ENCODE data around the gene YTHDF1.
"Not testable (repeated sequence)": the region's sequence is repeated elsewhere in the genome, so short reads cannot be mapped to it uniquely, and the experiment has no call there.

YTHDF1 gene

DNA sequence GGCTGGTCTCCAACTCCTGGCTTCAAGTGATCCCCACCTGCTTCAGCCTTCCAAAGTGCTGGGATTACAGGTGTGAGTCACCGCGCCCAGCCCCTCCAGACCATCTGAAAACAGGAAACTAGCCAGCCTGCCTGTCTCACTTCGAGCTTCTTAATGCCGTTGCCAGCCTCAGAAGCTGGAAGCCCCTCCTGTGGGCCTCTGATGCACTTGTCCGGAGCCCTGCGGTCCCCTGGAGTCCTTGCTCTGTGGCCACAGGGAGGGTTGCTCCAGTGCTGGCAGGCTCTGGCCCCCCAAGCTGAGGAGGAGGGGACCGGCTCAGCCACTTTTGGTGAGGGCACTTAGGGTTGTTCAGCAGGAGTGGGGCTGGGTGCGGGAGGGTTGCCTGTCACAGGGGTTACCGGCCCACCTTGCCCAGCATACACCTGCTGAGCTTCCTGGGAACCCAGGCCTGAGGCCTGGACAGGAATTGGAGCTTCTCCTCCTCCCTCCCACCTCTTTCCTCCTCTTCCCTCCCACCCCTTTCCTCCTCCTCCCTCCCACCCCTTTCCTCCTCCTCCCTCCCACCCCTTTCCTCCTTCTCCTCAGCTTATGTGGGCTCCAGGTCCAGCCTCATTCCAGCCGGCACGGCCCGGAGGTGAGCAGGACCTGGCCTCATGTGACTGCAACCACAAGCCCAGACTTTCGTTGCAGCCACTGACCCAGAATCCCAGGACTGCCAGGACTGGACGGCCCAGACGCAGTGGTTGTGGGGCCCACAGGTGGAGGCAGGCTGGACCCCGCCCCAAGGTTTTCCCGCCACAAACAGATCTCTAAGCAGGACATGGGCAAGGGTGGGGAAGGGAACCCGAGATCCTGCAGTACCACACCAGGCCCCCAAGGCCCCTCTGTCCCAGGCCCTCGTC is 10.4 kb upstream of the YTHDF1 start:
- no peak for DNase-seq

DNA sequence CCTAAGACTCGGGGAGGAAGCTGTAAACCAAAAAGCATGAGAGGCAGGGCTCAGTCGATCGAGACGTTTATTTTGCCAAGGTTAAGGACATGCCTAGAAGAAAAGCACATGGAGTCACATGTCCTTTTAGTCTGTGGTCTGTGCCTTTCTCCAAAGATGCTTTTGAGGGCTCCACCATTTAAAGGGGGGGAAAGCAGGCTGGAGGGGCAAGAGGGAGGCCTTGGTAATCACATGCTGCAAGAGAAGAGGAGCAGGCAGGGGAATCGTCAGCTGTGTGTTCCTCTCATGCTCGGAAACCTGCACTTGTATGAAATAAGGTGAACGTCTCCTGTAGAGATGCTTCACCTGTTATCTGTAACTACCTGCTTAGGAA is 9.1 kb upstream of the YTHDF1 start:
- no peak for DNase-seq

DNA sequence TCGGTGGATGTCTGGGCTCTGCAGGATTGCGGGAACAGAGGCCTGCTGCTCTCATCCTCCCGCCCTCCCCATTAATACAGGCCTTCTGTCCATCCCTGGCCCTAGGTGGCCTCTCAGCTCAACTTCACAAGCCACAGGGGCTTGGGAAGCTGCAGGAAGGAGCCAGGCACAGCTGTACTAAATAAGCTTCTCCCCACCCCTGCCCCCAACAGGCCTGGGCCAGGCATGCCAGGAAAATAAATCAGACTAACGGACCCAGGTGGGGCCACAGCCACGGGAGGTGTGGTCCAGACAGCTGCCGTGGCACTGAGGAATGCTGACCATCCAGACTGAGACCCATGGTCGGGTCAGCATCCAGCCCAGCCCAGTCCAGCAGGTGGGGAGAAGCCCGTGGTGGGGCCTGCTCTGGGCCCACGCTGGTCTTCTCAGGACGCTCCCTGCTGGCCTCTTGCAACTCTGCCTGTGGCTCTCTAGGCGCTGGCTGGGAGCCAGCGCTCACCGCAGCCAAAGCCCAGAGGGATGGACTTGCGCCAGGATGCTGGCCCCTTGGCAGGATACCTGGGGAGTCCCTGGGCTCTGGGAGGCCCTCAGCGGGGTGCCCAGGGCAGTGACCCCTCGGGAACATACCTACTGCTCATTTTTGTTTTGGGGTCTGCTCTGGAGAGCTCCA is 8.6 kb upstream of the YTHDF1 start:
- no peak for DNase-seq

DNA sequence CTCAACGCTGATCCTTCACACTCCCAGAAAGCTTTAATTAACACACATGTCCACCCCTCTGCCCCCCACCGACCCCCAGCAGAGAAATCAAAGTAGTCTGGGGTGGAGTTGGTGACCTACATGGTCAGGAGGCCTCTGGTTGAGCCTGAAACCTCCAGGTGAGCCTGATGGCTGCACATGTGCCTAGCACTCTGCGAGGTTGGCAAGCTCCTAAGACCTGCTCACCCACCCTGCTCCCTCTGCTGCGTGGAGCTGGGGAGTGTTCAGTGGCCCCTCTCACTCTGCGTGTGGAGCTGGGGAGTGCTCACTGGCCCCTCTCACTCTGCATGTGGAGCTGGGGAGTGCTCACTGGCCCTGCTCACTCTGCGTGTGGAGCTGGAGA is 7.9 kb upstream of the YTHDF1 start:
- DNase-seq: no peak

DNA sequence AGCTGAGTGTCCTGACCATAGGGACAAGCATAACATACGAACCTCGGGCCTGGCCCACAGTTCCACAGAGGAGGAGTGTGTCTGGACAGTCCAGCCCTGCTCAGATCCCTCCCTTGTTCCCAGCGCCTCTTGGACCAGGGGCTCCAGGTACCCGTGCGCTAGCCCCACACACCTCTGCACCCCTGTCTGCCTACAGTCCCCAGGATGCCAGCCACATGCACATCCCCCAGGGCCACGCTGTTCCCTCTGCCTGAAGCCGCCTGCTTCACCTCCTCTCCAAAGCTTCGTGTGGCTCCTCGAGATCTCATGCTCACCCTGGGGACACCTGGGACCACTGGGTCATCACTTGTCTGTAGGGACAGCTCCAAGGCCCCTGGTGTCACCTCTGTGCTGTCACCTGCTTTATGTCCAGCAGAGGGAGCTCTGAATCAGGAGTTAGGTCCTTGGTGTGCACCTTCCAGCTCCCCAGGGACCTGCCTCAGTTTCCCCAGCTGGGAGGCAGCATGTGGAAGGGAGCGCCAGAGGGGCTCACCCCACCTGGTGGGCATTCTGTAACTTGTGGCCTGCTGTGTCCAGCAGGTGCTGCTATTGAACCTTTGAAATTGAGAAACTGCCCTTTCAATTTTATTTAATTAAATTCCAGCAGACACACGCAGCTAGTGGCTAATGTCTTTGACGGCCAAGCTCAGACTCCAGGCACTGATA is 7.3 kb upstream of the YTHDF1 start:
- DNase-seq: peak; percentile 43

DNA sequence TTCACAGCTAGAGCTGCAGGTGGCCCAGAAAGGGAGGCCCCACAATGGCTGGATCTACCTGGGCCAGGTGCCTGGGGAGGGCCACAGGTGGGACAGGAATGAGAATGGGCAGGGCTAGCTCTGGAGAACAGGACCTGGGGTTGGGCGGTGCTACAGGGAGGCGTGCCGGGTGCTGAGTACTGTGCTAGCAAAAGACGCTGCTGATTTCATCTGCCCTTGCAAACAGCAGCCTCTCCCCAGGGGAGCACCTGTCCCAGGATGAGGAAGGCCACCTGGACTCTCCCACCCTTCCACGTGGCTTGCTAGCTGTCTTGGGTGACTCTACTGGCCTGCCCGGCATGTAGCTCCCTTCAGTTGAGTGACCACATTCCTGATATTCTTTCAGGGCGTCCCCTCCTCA is 6.6 kb upstream of the YTHDF1 start:
- no peak for DNase-seq

DNA sequence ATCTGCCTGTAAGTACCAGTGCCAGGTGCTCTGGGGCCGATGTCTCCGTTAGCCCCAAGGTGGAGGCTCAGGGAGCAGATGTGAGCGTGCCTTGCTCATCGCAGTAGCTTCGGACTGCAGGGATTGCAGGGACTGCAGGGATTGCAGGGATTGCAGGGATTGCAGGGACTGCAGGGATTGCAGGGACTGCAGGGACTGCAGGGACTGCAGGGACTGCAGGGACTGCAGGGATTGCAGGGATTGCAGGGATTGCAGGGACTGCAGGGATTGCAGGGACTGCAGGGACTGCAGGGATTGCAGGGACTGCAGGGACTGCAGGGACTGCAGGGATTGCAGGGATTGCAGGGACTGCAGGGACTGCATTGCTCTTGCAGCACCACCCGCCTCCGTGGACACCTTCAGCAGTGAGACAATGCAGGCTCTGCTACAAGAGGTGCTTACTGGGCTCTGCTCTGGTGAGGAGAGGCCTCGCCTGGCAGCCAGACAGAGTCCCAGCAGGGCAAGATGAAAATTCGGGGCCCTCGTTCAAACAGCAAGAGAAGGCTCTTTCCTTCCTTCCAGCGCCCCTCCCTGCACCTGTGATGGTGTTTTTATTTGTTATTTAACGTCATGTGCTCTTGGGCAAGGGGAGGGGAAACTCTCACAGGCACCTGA is 5.6 kb upstream of the YTHDF1 start:
- DNase-seq: not testable (repeated sequence)

DNA sequence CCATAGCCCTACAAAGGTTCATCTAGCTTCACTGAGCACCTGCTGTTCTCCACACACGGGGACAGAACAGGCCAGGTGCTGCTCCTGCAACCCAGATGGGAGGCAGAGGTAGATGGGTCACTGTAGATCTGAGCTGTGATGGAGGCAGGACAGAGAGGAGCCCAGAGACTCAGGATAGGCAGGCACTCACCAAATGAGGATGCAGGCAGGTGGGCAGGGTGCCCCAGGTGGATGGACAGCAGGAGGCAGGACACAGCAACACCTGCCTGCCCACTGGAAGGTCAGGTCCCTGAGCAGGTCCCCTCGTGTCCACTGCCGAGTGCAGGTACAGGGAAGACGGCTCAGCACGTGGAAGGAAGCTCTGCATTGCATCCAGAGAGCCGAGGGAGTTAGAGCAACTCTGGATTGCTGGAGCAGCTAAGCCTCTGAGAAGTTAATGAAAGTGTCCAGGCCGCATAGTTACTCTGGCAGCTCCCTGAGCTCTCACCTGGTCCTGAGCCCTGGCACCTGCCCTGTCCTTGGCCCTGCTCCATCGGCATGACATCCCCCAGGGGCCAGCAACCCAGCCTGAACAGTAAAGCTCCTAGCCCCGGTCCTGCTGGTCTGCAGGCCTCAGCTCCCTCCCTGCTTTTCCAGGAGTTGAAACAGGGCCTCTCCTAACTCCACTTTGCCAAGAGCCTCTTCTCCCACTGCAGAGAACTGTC is 4.9 kb upstream of the YTHDF1 start:
- no peak for DNase-seq

DNA sequence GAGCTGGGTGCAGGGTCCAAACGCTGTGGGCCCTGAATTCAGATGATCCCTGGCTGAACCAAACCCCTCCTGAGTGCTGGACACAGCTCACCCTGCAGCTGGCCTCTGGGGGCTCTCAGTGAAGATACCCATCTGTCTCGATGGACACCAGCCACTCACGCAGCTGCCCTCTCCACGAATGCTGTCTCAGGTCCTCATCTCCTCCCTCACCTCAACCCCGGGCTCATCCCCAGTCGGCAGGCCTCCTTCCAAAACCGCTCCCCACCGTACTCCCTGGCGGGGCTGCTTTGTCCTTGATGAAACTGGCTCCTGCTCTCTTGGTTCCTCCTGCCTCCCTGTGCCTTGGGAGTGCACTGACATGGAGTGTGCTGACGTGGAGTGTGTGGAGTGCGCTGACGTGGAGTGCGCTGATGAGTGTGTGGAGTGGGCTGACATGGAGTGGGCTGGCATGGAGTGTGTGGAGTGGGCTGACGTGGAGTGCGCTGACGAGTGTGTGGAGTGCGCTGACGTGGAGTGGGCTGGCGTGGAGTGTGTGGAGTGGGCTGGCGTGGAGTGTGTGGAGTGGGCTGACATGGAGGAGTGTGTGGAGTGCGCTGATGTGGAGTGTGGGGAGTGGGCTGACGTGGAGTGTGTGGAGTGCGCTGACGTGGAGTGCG is 4.1 kb upstream of the YTHDF1 start:
- DNase-seq: no peak

DNA sequence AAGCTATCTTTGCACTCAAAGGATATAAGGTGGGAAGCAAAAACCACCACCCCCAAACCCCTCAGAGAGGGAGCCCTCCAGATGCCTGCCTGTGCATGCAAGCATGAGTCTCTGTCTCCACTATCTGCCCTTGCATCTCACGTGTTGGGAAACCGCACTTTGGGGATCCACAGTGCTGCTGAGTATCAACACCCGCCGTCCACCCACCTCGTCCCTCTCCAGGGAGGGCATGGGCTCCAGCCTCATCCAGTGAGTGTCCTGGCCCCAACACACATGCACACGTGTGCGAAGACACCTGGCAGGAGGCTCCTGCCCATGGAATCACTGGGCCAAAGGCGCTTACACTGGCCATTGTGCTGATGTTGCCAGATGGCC is 3.5 kb upstream of the YTHDF1 start:
- no peak for DNase-seq

DNA sequence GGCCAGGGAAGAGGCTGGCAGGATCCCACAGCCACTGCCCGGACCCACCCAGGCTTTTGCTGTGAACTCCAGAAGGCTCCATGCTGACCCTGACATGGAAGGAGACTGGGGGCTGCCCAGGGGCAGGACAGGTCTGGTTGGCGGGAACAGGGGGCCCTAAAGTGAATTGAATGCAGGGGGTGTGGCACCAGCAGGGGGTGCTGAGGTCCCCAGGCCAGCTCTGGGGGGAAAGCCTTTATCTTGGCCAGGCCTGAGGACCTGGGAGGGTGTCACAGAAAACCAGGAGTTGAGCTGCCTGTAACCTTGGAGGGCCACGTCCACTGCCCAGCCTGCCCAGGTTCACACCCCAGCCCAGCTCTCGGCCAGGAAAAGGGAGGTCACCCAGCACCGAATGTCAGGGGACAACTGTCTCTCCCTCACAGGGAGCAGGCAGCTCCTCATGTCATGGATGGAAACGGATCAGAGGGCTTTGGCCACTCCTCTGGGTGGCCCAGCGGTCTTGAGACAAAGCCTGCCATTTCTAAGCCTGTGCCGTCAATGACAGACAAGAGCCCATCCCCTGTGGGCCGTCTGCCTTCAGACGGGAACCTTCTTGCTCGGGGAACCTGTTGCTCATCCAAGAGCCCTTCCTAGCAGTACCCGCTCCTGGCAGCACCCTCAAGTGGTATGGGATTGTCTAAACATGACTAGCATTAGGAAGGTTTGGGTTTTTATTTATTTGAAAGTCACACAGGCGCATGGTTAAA is 2.9 kb upstream of the YTHDF1 start:
- DNase-seq: no peak

DNA sequence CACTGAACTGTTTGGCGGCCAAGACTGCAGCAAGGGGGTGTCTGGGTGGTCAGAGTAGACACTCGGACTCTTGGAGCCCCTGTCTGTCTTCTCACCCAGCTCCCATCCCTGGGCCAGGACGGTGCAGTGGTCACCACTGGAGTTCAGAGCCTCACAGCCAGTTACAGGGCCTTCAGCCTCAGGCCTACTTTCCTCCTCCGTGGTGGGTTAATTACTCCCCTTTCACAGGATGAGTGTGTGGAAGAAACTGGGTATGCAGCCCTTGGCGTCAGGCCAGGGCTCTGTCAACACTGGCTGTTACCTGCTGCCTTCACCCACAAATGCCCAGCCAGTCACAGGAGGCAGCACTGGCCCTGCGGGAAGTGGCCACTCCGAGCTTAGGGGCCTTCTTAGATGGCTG is 1.8 kb upstream of the YTHDF1 start:
- DNase-seq: no peak

DNA sequence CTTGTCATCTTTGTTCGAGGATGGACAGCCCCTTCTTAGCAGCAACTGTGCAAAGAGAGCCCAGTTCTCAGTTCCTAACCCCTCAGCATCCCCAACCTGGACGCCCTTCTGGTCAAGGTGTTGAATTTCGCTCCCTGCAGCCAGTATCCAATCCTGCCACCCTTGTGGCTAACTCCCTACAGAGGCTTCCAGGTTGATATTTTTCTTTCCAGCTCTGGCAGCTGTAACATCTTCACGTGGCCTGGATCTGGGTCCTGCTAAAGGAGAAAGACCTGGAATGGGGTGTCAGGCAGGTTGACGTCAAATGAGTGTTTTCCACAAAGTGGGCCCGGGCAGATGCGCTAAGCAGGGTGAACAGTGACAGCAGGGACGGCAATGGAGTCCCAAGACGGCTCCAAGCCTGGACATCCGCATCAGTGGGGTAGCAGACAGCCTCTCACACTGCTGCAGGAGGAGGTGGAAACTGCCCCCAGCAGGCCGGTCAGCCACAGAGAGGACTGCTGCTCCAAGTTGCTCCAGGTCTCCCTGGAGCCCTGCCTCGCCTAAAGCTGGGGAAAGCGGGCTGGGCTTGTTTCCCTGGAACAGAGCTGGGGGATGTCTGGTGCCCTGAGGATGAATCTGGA is 1.0 kb upstream of the YTHDF1 start:
- DNase-seq: no peak

DNA sequence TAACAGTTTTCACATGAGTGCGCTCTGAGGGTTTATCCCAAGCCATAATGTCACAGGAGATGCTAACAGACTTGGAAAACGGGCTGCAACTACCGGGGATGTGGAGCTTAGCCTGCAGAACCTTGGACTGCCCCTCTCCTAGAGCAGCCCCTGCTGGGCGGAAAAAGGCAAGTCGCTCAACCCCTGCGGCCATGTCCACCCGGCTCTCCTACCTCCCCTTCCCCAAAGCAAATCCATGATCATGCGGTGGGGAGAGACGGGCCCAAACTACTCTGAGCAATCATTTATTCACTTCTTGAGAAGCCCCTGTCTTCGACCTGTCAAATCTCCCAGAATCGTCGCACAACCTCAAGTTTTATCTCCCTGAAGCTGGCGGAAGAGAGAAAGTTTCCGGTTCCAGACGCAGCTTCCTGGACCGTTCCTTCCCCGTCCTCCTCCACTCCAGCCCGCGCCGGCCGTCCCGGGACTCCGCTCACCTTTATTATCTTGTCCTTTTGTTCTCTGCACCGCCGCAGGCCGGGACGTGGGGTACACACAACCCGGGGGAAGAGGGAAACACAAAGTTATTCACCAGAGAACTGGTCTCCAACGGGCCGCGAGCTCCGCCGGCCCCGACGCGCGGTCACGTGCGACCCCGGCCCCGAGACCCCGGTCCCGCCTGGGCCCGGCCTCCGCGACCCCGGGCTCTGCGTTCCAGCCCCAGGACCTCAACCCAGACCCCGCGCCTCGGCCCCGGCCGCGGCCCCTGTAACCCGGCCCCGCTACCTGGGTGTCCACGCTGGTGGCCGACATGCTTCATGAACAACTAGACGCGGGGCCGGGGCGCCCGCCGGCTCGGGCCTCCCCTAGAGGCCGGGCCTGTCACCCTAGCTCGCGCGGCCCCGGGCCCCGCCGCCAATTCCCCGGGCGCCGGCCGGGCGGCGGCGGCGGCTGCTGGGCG is 560 bp downstream of the YTHDF1 start:
- DNase-seq: no peak

DNA sequence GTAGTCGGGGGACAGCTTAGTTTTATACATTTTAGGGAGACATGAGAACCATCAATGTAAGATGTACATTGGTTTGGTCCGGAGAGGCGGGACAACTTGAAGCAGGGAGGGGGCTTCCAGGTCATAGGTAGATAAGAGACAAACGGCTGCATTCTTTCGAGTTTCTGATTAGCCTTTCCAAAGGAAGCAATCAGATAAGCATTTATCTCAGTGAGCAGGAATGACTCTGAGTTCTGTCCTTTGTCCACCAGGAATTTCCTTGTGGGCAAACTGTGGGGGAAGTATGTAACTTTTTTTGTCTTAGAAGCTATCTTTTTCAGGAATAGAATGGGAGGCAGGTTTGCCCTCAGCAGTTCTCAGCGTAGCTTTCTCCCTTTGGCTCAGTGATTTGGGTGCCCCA is 1.4 kb downstream of the YTHDF1 start:
- DNase-seq: no peak

DNA sequence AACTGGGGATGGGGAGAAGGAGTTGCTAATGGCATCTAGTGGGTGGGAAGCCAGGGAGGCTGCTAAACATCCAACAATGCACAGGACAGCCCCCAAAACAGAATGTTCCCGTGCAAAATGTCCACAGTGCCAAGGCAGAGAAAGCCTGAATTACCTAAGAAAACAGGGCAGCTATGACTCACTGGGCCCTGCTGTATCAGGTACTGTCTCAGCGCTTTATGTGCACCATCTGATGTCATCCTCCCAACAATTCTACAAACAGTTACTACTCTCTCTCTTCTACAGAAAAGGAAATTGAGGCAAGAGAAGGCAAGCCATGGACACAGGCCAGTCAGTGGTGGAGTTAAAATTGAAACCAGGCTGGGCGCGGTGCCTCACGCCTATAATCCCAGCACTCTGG is 3.1 kb downstream of the YTHDF1 start:
- no peak for DNase-seq

DNA sequence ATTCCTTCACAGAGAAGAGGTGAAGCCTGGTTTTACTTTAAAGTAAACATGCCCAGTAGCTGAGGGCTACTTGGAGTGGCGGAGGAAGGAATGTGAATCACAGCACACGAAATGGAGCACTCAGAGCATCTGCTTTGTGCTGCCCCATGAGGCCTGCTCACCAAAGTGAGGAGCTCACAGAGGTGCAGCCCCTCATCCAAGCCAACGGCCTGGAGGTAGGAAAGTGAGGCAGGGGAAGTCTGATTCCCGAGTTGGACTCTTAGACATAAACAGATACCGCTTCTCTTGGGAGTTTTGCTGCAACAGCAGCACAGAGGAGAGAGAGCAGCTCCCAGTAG is 3.6 kb downstream of the YTHDF1 start:
- no peak for DNase-seq

DNA sequence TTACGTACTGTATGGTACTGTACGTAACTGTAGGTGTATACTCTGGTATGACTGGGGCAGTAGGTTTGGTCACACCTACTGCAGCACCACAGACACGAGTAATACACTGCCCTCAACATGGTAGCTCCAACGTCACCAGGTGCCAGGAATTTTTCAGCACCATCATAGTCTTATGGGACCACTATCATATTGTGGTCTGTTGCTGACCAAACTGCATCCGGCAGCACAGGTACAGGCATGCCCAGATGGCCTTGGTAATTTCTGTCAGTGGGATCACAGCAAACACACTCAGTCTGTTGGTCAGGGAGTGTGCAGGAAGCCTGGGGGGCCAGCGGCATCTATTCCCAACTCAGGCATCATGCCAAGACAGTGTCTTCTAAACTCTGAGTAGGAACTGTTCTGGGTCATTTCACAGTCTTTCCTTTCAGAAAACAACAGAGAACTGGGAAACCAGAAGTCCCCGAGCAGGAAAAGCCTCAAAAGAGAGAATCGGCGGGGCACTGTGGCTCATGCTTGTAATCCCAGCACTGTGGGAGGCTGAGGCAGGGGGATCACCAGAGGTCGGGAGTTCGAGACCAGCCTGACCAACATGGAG is 5.8 kb downstream of the YTHDF1 start:
- no peak for DNase-seq

DNA sequence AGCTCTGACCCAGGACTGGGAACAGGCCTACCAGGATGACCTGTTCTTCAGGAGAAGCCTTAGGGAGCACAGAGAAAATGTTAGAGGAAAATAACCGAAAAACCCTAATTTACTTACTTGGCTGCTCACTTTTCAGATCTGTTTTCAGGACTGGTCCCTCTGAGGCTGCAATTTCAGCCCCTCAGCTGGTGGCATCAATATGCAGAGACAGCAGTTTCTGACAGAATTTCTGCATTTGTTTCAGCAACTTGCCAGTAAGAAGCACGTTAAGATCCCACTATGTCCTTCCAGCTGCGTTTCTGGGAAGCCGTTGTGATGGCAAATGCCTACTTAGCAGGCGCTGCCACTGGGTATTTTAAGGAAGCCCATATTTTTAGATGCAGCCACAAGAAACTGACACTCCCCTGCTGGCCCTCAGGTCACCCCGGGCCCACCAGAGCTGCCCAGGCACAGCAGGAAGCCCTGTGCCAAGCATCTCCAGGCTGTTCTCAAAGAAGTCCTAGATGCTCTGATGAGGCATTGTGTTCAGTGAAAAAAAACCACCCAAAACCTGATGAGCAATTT is 7.5 kb downstream of the YTHDF1 start:
- no peak for DNase-seq

Measured in activated gamma-delta T cell treated with Interleukin-2 at 50 U/mL for 16 hours (primary cell).